ENCODE results near the gene PPIF.
A peak's percentile ranks its signal among the peaks of the same experiment; 100 is the strongest.

PPIF gene

DNA sequence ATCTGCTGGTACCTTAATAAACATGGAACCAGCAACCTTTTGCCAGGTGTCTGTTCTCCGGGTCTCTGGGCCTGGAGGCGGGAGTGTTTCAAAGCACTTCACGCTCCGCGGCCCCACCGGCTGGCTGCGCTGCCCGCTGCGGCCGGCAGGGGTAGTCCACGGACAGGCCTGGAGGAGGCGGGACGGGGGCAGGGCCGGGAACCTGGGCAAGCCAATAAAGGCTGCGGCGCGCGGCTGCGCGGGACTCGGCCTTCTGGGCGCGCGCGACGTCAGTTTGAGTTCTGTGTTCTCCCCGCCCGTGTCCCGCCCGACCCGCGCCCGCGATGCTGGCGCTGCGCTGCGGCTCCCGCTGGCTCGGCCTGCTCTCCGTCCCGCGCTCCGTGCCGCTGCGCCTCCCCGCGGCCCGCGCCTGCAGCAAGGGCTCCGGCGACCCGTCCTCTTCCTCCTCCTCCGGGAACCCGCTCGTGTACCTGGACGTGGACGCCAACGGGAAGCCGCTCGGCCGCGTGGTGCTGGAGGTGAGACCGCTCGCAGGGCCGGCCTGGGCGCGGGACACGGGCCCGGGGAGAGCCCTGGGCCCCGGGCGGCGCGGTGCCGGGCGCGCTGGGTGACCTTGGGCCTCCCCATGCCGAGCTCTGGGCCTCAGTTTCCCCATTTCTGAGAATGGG, at the start of gene PPIF:
Gene PPIF (plus strand): TSS at position 244 of the 668 bp plus-strand sequence. CDS start 80 bp downstream, at position 324.
- DNase-seq, result peak; percentile 88 to 98

DNA sequence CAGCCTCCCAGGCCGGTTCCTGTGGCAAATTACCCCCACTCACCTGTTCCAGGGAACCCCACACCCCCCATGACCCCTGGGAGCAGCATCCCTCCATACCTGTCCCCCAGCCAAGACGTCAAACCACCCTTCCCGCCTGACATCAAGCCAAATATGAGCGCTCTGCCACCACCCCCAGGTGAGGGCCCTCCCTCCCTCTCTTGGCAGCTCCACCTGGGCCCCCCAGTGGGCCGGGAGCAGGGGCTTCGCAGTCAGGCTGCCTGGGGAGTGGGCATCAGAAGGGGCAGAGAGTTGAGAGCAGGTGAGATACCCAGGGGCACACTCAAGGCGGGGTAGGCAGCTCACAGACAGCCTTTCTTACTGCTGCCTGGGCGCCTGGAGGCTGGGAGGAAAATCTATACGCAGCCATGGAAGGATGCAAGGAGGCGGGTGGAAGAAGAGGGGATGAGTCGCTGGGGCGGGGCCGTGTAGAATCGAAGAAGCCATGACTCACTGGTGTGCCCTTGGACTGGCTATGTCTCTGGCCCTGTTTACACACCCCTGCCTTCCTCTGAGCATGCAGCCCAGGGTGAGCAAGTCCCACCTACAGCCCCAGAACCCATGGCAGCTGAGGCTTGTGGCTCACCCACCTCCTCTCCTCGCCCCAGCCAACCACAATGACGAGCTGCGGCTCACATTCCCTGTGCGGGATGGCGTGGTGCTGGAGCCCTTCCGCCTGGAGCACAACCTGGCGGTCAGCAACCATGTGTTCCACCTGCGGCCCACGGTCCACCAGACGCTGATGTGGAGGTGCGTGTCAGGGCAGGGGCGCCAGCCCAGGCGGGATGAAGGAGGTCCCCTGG, 48.6 kb upstream of the PPIF start:
- DNase-seq, result peak; percentile 72 to 91

DNA sequence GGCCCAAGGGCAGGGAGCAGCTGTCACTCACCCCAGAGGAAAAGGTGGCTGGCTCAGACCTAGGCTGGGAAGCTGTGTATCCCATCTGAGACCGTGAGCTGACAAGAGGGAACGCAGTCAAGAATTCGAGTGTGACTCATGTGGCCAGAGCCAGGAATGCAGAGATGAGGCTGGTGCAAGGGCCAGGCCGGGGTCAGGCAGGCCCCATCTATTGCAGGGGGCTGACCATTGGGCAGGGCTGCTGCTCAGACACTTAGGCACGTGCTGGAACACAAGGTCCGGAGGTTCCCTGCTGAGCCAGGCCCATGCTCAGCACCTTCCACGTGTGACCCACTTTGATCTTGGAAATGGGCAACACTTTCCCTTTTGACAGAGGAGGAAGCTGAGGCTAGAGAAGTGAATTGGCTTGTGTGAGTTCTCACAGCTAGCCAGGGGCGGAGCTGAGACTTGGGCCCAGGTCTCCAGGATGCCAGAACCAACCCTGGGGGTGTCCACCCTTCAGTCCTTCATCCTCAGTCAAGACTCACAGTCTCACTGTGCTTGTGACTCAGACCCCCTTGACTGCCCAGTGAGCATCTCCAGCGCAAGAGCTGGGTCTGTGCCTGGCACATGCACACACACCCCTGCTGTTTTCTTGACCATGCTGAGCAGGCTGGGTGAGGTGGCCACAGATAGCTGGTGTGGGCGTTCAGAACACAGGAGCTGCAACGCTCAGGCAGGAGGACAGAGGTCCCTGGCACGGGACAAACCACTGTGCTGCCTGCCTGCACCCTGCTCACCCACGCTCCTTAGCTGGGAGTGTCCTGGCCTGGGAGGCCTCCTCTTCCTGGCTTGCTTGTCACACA, 47.6 kb upstream of the PPIF start:
- no peak for DNase-seq

DNA sequence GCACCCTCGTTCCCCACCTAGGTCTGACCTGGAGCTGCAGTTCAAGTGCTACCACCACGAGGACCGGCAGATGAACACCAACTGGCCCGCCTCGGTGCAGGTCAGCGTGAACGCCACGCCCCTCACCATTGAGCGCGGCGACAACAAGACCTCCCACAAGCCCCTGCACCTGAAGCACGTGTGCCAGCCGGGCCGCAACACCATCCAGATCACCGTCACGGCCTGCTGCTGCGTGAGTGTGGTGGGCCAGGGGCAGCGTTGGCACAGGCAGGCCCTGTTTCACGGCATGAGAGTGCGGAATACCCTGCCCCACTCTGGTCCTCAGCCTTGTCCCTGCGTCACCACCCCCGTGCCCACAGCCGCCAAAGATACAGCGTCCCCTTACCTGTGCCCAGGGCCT, 46.6 kb upstream of the PPIF start:
- no peak for DNase-seq

DNA sequence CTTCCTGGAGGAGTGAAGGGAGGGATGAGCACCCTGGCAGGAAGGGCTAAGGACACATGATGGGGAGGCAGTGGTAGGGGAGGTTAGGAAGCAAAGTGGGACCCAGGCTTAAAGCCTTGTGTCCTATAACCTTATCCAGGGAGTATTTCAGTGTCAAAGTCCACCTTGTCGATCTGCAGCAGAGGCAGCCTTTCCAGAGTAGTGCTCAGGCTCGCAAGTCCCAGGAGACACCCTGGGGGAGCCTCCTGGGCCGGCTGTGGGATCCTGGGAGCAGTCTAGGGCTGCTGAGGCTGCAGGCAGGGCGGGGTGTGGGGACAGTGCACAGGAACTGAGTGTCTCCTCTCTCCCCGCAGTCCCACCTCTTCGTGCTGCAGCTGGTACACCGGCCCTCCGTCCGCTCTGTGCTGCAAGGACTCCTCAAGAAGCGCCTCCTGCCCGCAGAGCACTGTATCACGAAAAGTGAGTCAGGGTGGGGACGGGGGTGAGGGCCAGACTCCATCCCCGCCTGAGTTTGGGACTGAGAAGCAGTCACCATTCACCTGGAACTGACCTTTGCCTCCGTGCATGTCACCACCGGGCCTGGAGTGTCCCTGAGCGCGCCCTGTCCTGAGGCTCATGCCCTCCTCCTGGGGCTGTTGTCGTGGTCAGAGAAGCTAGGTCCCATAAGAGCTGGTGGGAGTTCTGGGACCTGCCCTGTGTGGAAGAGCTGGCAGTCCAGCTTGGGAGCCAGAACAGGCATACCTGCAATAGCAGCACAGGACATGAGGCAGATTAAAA, 45.3 kb upstream of the PPIF start:
- DNase-seq, result no peak

DNA sequence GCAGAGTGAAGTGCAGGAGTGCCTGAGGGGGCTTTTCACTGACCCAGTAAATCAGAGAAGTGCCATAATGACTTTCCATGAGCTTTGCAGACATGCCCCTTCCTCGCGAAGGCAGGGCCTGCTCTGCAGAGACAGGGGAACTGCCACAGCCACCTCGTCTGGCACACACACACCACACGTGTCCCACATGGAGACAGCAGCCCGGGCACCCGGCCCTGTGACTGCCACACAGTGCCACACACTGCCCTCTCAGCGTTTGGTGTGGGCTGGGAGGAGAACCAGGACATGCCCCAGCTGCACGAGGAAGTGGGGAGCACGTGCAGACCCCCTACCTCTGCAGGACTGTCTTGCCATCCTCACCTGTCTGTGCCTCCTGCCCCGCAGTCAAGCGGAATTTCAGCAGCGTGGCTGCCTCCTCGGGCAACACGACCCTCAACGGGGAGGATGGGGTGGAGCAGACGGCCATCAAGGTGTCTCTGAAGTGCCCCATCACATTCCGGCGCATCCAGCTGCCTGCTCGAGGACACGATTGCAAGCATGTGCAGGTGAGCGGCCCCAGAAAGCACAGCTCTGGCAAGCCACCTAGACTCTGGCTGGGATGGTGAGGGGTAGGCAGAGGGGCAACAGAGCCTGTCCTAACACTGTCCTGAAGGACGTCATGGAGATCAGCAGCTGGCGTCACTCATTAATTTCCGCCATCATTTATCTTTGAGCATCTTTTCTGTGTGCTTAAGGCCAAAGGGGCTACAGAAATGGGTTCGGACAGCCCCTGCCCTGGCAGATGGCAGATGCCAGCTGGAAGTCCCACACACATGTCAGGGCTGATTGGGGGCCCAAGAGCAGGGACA, 43.4 kb upstream of the PPIF start:
- no peak for DNase-seq

DNA sequence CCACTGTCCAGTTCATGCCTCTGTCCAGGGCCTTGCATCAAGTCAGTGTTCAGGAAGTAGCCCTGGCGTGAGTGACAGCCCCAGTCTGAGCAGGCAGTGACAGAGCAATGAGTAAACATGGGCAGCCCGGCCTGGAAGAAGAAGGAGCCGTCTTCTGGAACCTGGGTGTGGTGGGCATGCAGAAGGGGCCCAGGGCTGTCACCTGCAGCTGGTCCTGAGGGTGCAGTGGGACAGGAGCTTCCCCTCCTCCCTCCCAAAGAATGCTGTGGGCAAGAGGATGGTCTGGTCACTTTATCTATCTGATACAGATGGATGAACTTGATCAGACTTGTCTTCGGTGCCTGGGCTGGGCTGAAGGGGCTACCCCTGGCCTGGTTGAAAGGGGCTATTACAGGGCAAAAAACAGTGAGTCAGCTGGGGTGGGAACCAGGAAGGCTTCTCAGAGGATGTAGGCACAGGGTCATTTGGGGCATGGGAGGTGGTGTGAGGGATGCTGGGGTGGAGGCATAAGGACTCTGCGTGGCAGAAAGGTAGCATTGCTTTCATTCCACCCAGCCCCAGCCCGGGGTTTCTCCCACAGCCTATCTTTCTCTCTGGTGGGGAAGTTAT, 42.7 kb upstream of the PPIF start:
- DNase-seq, result no peak

DNA sequence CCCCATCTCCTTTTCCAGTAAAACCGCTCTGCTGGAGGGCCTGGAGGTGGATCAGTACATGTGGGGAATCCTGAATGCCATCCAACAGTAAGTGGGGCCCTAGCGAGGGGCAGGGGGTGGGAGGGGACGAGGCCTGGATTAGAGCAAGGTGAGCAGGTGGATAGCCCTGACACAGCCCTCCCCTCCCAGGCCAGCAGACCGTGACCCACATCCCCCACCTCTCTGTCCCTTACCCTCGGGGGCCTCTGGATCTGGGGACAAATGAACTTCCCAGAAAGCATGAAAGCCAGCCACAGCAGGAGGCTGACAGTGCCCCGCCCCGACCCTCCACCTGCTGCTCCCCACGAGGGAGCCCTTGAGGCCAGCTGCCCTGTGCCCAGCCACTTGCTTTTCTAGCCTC, 41.8 kb upstream of the PPIF start:
- DNase-seq, result no peak

DNA sequence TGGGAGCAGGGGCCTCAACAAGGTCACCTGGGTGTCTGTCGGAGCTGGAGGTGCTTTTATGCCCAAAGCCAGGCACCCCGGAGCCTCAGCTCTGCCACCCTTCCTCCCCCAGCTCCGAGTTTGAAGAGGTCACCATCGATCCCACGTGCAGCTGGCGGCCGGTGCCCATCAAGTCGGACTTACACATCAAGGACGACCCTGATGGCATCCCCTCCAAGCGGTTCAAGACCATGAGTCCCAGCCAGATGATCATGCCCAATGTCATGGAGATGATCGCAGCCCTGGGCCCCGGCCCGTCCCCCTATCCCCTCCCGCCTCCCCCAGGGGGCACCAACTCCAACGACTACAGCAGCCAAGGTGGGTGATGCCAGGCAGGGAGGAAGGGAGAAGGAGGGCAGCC, 41.3 kb upstream of the PPIF start:
- DNase-seq, result no peak

DNA sequence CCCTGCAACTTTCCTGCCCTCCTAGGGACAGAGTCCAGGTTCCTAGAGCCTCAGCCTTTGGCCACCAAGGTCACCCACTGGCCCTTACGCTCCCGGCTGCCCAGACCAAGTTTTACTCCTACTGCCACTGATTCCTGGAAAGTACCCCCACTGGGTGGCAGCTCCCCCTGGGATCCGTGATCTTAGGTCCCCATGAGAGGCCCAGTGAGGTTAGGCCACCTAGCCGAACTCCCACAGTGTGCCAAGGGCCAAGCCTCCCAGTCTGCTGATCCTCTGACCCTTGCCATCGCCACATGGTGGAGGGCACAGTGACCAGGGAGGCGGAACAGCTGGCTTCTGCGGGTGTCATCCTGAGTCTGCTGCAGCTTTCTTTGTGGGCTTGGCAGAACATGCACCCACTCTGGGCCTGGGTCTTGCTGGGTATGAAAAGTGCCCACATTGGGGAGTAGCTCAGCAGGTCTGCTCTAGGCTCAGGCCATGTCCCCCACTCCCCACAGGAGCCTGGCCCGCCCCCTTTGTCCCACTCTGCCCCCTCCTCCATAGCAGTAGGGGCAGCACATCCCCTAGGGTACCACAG, 40.5 kb upstream of the PPIF start:
- DNase-seq, result no peak

DNA sequence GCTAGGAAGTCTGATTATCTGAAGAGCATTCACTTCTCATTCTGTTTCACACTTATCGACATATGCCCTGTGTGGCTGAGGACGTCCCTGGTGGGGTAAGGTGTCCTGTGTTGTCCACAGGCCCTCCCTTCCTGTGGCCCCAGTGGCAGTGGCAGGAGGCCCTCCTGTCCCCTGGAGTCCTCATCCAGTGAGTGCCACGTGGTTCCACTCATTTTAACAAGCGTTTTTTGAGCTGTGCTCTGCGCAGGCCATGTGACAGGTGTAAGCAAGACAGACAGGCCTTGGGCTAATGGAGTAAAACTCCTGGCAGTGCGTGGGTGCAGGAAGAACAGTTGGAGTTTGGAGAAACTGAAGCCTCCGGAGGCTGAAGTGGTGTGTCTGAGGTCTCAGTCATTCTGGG, 39.3 kb upstream of the PPIF start:
- no peak for DNase-seq

DNA sequence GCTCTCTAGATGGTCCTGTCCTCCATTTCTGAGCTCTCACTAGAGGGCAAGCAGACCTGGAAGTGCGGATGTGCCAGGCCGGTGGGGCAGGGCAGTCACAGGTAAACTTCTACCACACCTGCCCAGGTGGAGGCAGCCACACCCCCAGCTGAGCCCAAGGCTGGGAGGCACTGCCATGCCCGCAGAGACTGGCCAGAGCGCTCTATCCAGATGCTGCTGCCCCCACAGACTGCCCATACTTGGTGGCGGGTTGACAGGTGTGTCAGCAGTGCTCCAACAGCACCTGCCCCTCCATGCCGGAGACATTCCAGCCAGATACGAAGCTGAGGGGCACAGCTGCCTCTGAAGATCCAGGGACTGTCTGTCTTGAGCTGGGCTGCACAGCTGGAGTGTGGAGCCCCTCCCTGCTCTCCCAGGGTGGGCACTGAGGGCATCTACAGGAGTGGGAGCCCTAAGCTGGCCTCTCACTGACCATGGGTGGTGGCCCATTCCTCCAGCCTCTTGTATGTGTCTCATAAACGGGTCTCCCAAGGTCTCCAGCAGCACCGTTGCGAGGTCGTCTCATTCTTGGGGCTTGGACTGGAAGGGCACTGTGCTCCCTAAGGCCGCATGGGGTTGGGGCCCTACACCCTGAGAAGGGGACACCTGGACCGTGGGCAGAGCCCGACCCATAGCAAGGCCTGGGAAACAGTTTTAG, 38.2 kb upstream of the PPIF start:
- DNase-seq, result no peak

DNA sequence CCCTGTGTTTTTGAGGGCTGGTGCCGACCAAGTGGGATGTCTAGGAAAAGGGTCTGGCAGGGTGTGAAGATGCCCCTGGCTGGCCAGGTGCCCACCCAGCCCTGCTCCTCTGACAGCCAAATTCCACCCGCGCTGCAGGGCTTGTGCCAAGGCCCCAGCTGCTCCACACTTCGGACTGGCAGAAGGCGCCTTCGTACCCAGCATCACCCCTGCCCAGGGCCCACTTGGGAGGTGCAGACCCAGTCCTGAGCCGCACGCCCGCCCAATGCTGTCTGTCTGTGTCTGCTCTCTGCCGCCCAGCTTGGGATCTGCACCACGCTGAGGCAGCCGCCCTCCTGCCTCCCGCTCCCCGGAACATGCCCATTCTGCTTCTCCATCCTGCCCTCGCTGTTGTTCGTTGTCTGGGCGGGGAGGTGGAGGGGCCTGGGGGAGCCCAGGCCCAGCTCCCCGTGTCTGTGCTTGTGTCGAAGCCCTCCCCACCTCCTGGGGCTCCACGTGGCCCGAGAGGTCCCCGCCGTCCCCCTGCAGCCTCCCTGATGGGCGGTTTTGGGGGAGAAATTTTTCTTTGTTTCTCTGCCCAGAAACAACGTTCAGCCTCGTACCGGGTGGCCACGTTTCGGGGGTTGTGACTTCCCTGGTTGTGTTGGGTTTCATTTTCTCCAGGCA, 36.9 kb upstream of the PPIF start:
- DNase-seq, result no peak

DNA sequence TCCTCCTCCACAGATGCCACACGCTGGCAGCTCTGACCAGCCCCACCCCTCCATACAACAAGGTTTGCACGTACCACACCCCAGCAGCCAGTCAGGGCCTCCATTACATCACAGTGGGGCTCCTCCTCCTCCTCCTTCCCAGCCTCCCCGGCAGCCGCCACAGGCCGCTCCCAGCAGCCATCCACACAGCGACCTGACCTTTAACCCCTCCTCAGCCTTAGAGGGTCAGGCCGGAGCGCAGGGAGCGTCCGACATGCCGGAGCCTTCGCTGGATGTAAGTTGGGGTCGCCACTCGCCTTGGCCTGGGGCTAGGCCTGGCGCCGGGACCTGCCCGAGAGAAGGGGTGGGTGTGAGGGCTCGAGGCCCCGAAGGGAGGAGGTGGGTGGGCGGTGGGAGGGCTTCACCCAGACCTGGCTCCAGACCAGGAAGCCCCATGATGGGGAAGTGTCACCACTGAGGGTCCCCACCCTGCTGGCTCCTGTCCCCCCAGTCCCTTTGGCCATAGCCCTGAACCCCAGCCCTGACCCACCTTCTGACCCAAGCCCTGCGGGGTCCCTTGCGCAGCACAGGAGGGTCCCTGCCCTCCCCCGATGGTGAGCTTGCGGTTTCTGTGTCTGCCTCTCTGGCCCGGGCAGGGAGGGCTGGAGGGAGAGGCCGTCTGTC, 36.2 kb upstream of the PPIF start:
- no peak for DNase-seq

DNA sequence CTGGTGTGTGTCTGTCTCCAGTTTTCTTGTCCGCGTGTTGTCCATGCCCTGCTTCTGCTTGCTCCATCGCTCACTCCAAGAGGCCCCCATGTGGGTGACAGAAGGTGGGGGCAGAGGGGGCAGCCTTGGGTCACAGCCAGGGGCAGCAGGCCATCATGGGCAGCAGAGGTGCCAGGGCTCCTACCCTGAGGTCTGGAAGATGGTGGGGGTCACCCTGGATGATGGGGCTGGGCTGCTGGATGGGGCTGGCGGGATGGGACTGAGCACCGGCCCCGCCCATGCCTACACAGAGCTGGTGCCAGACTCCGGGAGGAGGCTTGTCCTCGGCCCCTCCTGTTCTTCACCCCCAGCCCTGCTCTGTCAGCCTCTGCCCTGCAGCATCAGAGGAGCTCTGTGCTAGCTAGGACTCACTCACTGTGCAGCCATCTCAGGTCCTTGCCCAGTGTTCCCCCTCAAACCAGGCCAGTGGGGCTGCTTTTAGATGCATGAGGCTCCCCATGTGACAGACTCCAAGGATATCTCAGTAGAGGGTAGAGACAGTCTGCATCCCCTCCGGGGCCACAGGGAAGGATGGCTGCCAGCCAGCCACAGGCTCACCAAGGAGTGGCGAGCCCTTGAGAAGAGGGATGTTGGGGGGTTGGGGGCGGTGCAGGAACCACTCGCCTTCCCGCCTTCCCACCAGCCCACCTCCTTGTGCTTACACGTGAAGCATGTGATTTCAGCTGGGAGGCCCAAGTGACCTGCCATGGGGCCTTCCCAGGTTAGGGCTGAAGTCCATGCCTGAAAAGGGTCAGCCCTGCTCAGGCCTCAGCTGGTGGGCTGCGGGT, 35.5 kb upstream of the PPIF start:
- no peak for DNase-seq

DNA sequence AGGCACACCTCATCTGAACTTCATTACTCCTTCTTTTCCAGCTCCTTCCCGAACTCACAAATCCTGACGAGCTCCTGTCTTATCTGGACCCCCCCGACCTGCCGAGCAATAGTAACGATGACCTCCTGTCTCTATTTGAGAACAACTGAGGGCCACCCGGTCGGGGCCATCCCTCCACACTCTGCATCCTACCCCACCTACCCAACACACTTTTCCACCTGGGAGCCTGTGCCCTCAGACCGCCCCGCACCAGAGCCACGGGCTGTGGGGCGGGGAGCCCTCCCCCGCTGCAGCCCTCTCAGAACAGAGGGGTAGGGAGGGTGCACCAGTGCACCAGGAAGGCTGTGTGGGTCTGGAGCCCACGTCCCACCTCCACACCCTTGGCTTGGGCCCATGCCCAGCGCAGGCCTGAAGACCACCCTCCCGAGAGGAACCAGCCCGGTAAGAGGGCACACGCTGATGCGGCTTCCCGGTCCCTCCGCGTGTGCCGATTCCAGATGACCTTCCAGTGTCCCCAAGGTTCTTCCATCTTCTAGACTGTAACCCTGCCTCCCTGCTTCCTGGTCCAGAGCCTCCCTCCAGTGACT, 34.6 kb upstream of the PPIF start:
- no peak for DNase-seq

DNA sequence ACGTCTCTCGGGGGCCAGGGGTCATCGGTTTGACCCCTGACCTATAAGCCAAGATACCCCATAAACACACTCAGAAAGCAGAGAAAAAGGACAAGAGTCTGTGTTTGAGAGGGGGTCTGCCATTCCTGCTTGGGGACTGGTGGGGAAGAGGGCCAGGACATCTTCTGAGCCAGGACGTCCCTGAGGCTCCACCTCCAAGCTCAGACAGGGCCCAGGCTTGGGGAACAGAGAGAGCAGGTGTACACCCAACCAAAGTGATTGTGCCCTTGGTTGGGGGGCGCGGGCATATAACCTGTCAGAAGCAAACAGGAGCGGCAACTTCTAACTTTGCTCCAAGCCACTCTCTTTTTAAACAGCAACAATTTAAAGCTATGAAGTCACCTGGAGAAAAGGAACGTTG, 33.9 kb upstream of the PPIF start:
- DNase-seq, result no peak

DNA sequence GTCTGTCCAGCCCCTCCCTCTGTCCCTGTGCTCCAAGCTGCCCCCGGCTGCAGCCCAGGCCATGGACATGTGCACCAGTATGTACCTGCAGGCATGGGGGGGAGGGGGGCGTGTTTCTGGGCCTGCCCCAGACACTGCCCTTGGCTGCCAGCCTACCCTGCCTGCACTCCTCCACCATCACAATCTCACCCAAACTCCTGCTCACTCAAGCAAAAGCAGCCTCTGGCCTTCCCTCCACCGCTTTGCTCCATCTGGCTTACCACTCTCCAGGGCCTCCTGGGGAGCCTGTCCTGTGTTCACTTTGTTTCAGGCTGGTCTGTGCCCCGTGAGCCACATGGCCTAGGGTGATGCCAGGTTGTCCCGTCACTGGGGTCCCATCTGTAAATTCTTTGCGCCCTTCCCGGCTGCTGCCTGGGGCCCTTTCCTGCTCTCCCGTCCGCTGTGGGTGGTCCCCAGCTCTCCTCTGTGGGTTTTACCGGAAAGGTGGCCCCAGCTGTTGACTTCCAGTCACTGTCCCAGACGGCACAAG, 33.3 kb upstream of the PPIF start:
- no peak for DNase-seq

All from inflammatory macrophage treated with lipopolysaccharide for 1 hour (primary cell).